Endothelial cell of umbilical vein (primary cell): Measurements from ENCODE around the gene VRK2.

ENCODE experiments used
- CTCF ChIP-seq, 2 donors: IDR thresholded peaks; 1 replicate in 1 of 2; 2 replicates in 1 of 2; pipeline ENCODE4 v1.5.1; 2011; ENCODE audit warnings: low read length in 2 of 2, mild to moderate bottlenecking in 2 of 2, moderate library complexity in 2 of 2, control low read depth in 1 of 2, inconsistent platforms in 1 of 2, low read depth in 1 of 2; ENCODE audit not compliant: insufficient read depth in 1 of 2; ENCODE audit errors: extremely low read depth in 1 of 2
- EZH2 ChIP-seq: IDR thresholded peaks from 2 replicates; pipeline ENCODE4 v1.6.1; 2012; ENCODE audit warnings: borderline replicate concordance, low read depth, mild to moderate bottlenecking, moderate library complexity, low read length, inconsistent platforms; ENCODE audit not compliant: severe bottlenecking
- FOS ChIP-seq: IDR thresholded peaks from 2 replicates; pipeline ENCODE4 v1.6.1; 2011; ENCODE audit warnings: mild to moderate bottlenecking, low read length, moderate library complexity, borderline replicate concordance; ENCODE audit not compliant: insufficient read depth
- JUN ChIP-seq: IDR thresholded peaks from 2 replicates; pipeline ENCODE4 v1.6.1; 2011; ENCODE audit warnings: borderline replicate concordance, low read depth; ENCODE audit not compliant: insufficient read length, insufficient read depth
- MAX ChIP-seq: IDR thresholded peaks from 2 replicates; pipeline ENCODE4 v1.6.1; 2011; ENCODE audit not compliant: insufficient read depth, insufficient read length
- POLR2A ChIP-seq: IDR thresholded peaks from 2 replicates; pipeline ENCODE4 v1.6.1; 2012; ENCODE audit warnings: low read depth, mild to moderate bottlenecking, control low read depth, low read length
- POLR2AphosphoS5 ChIP-seq: IDR thresholded peaks from 2 replicates; pipeline ENCODE4 v1.6.1; 2012; ENCODE audit warnings: low read depth, mild to moderate bottlenecking, control low read depth, low read length, moderate library complexity; ENCODE audit not compliant: insufficient read depth

- no peak for TF ChIP-seq POLR2A
- TF ChIP-seq CTCF (IDR thresholded peaks at IDR 0.05; ENCODE audit: extremely low read depth in 1 of 2, insufficient read depth in 1 of 2, low read depth in 1 of 2, low read length in 2 of 2), result no peak
- no peak for TF ChIP-seq MAX
- TF ChIP-seq EZH2, result no peak
- TF ChIP-seq POLR2AphosphoS5, result no peak
- peak; percentile 94 for TF ChIP-seq FOS
- TF ChIP-seq JUN, result peak; percentile 88
Measured at GRCh38 chr2:58146707-58147106, 100.1 kb downstream of the VRK2 start.
